Tibial artery (tissue), 4 donors: ENCODE results near the gene OR52E1.

Source experiments
- DNase-seq, 2 donors: peaks; one replicate each; pipeline ENCODE4 v3.0.0-alpha.2; 2019
- H3K27ac ChIP-seq, 2 donors: fragments of 200-600 bp; sonication (generic) in 1 of 2; 1 replicate in 1 of 2; 2 replicates in 1 of 2; pipeline ENCODE4 v1.5.1; 2018 to 2019; ENCODE audit warnings: mild to moderate bottlenecking in 1 of 2
- H3K27me3 ChIP-seq, 2 donors: fragments of 200-600 bp; sonication (generic) in 1 of 2; one replicate each; pipeline versions ENCODE4 v1.5.1 to v1.6.0; 2016 to 2019
- H3K36me3 ChIP-seq, 3 donors: fragments of 200-600 bp; sonication (generic) in 2 of 3; one replicate each; pipeline ENCODE4 v1.5.1; 2016 to 2019; ENCODE audit warnings: mild to moderate bottlenecking in 2 of 3
- H3K4me1 ChIP-seq, 4 donors: fragments of 200-600 bp; sonication (generic) in 2 of 4; 1 replicate in 3 of 4; 2 replicates in 1 of 4; pipeline ENCODE4 v1.5.1; 2016 to 2019
- H3K4me3 ChIP-seq, 2 donors: fragments of 200-600 bp; sonication (generic) in 1 of 2; 1 replicate in 1 of 2; 2 replicates in 1 of 2; pipeline ENCODE4 v1.5.1; 2018 to 2019; ENCODE audit warnings: mild to moderate bottlenecking in 2 of 2
- H3K9me3 ChIP-seq, 3 donors: fragments of 200-600 bp; sonication (generic) in 1 of 3; one replicate each; pipeline ENCODE4 v1.5.1; 2016 to 2019
- CTCF ChIP-seq, 2 experiments: fragments of 200-600 bp in 1 of 2; fragments of 450-650 bp in 1 of 2; IDR thresholded peaks; one replicate each; pipeline ENCODE4 v1.5.1; 2017 to 2019; ENCODE audit warnings: antibody characterized with exemption in 2 of 2, mild to moderate bottlenecking in 1 of 2, moderate library complexity in 1 of 2
- intact Hi-C: fragments of 100-400 bp; cut with DNase I; formaldehyde crosslinking; loops from one replicate; pipeline ENCODE4 v1.15.0; 2023; ENCODE audit warnings: low total_unique reads

OR52E1 gene

DNA sequence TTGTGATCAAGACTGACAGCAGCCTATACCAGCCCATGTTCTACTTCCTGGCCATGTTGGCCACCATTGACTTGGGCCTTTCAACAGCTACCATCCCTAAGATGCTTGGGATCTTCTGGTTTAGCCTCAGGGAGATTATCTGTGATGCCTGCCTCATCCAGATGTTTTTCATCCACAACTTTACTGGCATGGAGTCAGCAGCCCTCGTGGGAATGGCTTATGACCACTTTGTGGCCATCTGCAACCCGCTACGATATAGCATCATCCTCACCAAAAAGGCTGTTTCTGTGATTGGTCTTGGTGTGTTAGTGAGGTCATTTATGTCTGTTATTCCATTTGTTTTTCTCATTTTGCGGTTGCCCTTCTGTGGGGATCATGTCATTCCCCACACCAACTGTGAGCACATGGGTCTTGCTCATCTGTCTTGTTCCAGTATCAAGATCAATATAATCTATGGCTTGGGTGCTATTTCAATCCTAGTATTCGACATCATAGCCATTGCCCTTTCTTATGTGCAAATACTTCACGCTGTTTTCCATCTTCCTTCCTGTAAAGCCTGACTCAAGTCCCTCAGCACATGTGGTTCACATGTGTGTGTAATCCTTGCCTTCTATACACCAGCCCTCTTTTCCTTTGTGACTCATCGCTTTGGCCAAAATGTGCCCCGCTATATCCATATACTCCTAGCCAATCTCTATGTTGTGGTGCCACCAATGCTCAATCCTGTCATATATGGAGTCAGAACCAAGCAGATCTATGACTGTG lies 23.6 kb downstream of the OR52E1 start:
- H3K27ac ChIP-seq = no peak overlapping the region
- no peaks in the 10 kb centered on the region for H3K9me3 ChIP-seq
- no peak for DNase-seq
- no peaks in the 10 kb centered on the region for H3K36me3 ChIP-seq
- no peaks in the 10 kb centered on the region for H3K4me1 ChIP-seq
- no peaks in the 10 kb centered on the region for H3K27me3 ChIP-seq
- no peak overlapping the region for H3K4me3 ChIP-seq
- intact Hi-C loops = no loop called here
- TF ChIP-seq CTCF (IDR thresholded peaks at IDR 0.05) = no peak

DNA sequence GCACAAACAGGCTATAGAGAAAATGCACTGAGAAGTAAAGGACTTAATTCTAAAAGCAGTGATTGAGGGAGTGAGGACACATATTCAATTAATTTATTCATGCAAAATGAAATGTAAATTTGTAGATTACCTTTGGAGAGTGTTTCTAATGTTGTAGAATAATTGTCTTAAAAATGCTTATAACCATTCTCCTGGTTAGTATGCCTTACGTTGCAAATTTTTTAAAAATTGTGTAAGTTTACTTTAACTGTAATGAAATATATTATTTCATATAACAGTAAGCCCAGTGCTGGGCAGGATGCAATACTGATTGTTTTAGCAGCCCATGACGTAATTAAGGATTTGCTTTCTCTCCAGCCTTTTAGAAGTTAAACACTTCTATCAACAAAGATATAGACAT lies 26.6 kb downstream of the OR52E1 start:
- Histone ChIP-seq H3K9me3 (no peaks in the 10 kb centered on the region), H3K4me1 (no peaks in the 10 kb centered on the region), H3K36me3 (no peaks in the 10 kb centered on the region), H3K4me3 (no peak overlapping the region), H3K27ac (no peak overlapping the region), H3K27me3 (no peaks in the 10 kb centered on the region)
- intact Hi-C loops = no loop called here
- TF ChIP-seq CTCF (IDR thresholded peaks at IDR 0.05) = no peak
- DNase-seq = no peak

DNA sequence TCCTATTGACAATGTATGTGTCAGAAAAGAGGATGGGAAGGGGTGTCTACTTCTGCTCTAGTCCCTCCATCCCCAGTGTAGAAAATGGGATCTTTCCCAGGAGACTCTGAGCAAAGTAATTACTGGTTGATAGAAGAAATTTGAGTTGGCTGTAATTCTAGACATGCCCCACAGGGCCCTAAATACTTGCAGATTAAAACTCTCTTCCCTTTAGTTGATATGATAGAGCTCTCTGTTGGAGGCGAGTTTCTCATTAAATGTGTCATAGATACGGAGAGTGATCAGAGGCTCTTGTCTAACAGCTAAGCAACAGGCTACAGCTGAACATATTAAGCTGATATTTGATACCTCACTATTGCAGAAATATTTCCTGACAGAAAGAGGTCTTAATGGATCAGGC lies 32.9 kb downstream of the OR52E1 start:
- no peak overlapping the region for H3K27ac ChIP-seq
- H3K4me3 ChIP-seq = no peak overlapping the region
- no peak for DNase-seq
- no peaks in the 10 kb centered on the region for H3K4me1 ChIP-seq
- intact Hi-C loops = no loop called here
- H3K27me3 ChIP-seq = no peaks in the 10 kb centered on the region
- H3K36me3 ChIP-seq = no peaks in the 10 kb centered on the region
- H3K9me3 ChIP-seq = no peaks in the 10 kb centered on the region
- TF ChIP-seq CTCF (IDR thresholded peaks at IDR 0.05) = no peak

- no peaks in the 10 kb centered on the region for H3K4me1 ChIP-seq
- TF ChIP-seq CTCF (IDR thresholded peaks at IDR 0.05) = no peak
- no peak overlapping the region for H3K4me3 ChIP-seq
- no peak overlapping the region for H3K27ac ChIP-seq
- no peaks in the 10 kb centered on the region for H3K9me3 ChIP-seq
- intact Hi-C loops = no loop called here
- no peaks in the 10 kb centered on the region for H3K36me3 ChIP-seq
- no peaks in the 10 kb centered on the region for H3K27me3 ChIP-seq
- DNase-seq = no peak
Measured at GRCh38 chr11:5103066-5103465, 33.7 kb downstream of the OR52E1 start.

GRCh38 chr11:5107285-5107684 lies 37.9 kb downstream of the OR52E1 start:
- Histone ChIP-seq H3K4me1 (no peaks in the 10 kb centered on the region), H3K9me3 (no peaks in the 10 kb centered on the region), H3K27ac (no peak overlapping the region), H3K36me3 (no peaks in the 10 kb centered on the region), H3K4me3 (no peak overlapping the region), H3K27me3 (no peaks in the 10 kb centered on the region)
- no peak for DNase-seq
- intact Hi-C loops = no loop called here
- TF ChIP-seq CTCF (IDR thresholded peaks at IDR 0.05) = no peak

DNA sequence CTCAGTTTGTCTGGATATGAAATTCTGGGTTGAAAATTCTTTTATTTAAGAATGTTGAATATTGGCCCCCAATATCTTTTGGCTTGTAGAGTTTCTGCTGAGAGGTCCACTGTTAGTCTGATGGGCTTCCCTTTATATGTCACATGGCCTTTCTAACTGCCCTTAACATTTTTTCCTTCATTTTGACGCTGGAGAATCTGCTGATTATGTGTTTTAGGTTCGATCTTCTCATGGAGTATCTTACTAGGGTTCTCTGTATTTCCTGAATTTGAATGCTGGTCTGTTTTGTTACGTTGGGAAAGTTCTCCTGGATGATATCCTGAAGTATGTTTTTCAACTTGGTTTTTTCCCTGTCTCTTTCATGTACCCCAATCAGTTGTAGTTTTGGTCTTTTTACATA lies 46.0 kb downstream of the OR52E1 start:
- Histone ChIP-seq H3K36me3 (no peaks in the 10 kb centered on the region), H3K4me3 (no peak overlapping the region), H3K27me3 (no peaks in the 10 kb centered on the region), H3K9me3 (no peaks in the 10 kb centered on the region), H3K4me1 (no peaks in the 10 kb centered on the region), H3K27ac (no peak overlapping the region)
- DNase-seq = no peak
- intact Hi-C loops = no loop called here
- TF ChIP-seq CTCF (IDR thresholded peaks at IDR 0.05) = no peak
